T47D (cell line): Measurements from ENCODE around the gene ZNF519.
"Not testable (repeated sequence)": the region's sequence is repeated elsewhere in the genome, so short reads cannot be mapped to it uniquely, and the experiment has no call there.

Experiments used
- DNase-seq, 2 experiments: peaks; one replicate each; pipeline versions ENCODE4 v3.0.0 to v3.0.0-alpha.2; 2011 to 2012; ENCODE audit warnings: low read depth in 1 of 2, low spot score in 1 of 2
- JUND ChIP-seq: IDR thresholded peaks from 2 replicates; pipeline ENCODE4 v1.6.1; 2012; ENCODE audit warnings: low read depth
- in situ Hi-C: cut with HindIII; loops from 2 replicates; pipeline ENCODE4 v1.10.0; 2016; ENCODE audit warnings: low sequenced_read_pairs, low pct_unique_long_range_greater_than_20kb

ZNF519 gene

DNA sequence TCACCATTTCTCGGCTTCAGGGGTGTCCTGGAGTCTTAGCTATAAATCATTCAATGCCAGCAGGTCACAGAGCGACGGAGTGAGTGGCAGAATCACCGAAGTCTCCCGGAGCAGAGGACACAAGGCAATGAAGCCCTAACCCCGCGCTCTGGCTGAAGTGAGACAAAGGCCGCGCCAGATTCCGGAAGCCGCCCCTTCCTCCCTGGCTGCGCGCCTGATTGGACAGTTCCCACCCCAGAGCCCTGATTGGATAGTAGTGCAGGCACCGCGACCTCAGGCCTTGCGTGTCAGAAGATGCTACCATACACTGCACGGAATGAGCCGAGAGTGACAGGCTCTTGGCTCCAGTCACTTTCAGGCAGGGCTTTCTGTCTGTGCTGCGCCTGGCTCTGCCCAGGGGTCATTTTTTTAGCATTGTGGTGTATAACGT is at the start of gene ZNF519:
Gene ZNF519, minus strand, starts transcription at position 165 of the 430 bp plus-strand sequence. Its CDS starts 158 bp downstream, at position 7.
- in situ Hi-C loops = not testable (repeated sequence)
- DNase-seq = peak; percentile 77 to 96

DNA sequence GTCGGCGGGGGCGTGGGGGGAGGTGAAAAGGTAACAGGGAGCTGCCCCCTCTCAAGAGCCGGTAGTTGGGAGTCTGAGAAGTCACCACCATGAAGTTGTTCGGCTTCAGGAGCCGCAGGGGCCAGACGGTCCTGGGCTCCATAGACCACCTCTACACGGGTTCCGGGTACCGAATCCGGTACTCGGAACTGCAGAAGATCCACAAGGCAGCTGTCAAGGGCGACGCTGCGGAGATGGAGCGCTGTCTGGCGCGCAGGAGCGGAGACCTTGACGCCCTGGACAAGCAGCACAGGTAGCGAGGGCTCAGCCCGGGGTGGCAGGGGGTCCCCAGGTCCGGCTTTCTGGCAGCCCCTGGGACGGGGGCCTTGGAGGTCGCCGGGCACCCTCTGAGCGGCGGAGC is 47.1 kb upstream of the ZNF519 start:
- in situ Hi-C loops = no loop called here
- TF ChIP-seq JUND = no peak
- DNase-seq = peak in 1 of 2 experiments; percentile 9

DNA sequence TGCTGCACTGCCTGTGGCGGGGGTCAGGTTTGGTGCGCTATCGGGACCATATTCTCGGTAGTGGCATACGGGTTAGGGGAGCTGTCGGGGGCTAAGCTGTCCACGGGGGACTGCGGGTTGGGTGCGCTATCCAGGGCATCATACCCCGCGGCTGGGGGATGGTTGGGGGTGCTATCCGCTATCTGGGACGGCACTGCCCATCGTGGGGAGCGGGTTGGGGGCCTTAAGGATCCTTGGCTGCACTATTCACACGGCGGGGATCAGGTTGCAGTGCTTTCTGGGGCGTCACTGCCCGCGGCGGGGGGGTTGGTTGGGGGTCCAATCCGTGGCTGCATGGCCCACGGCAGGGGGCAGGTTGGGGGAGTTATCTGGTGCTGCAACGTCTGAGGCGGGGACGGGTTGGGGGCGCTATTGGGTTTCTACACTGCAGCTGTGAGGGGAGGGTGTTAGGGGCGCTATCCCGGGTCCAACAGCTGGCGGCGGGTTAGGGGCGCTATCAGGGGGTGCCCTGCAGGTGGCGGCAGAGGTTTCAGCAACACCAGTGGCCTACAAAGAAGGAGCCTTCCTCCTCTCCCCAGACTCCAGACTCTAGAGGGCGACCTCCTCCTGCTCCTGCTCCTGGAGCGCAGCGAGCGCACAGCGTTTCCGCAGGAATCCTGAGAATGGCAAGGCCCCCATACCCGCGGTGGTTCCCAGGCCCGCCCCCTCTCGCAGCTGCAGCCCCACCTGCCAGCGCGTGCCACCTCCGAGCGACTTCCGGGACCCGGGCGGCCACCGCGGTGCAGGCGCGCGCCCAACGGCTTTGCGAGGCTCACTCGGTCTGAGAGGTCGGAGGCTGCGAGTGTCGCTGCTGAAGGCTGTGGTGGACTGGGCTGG is 46.3 kb upstream of the ZNF519 start:
- in situ Hi-C loops = not testable (repeated sequence)
- peak; percentile 69 to 94 for DNase-seq

GRCh38 chr18:14177540-14178320 is 45.5 kb upstream of the ZNF519 start:
- DNase-seq, in situ Hi-C loops: not testable (repeated sequence)

DNA sequence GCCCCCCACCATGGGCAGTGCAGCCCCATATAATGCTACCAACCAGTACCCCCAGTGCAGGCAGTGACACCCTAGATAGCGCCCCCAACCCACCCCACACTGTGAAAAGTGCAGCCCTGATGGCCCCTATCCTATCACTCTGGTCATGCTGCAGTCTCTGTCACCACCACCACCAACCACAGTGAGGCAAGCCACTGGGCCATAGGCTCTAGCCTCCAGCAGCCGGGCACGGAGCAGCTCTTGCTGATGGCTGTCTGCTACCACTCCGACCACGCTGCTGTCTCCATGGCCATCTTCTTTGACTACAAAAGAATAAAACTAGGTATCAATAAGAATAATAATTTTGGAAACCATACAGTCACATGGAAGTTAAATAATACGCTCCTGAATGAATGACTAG is 43.2 kb upstream of the ZNF519 start:
- in situ Hi-C loops, DNase-seq: not testable (repeated sequence)

GRCh38 chr18:14174706-14175085 is 42.5 kb upstream of the ZNF519 start:
- in situ Hi-C loops = no loop called here
- DNase-seq = no peak
- TF ChIP-seq JUND = no peak

- in situ Hi-C loops = not testable (repeated sequence)
These were observed 41.9 kb upstream of the ZNF519 start for GRCh38 chr18:14174002-14174705.

DNA sequence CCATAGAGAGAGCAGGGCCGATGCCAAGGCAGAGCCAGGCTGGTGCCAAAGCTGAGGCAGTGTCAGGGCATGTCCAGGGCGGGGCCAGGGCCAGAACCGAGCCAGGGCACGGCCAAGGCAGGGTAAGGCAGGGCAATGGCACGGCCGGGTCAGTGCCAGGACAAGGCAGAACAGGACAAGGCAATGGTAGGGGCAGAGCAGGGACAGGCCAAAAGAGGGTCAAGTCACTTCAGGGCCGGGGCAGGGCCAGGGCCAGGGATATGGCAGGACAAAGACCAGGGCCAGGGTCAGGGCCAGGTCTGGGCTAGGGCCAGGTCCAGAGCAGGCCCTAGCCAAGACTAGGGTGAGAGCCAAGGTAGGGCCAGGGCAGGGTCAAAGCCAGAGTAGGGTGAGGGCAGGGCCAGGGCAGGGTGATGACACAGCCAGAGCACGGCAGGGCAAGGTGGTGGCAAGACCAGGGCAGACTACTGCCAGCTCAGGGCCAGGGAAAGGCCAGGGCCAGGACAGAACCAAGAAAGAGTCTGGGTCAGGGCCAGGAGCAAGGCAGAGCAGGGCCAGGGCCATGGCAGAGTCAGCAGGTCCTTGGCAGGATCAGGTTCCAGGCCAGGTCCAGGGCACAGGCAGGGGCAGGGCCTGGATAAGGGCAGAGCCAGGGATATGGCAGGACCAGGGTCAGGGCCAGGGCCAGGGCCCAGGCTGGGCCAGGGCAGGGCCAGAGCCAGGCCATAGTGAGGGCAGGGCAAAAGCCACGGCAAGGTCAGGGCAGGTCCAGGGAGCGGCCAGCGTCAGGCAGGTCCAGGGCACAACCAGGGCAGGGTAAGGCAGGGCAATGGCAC is 41.1 kb upstream of the ZNF519 start:
- in situ Hi-C loops, DNase-seq: not testable (repeated sequence)

More at GRCh38 chr18:14174002-14174705, 41.9 kb upstream of the ZNF519 start:
- DNase-seq = not testable (repeated sequence)

GRCh38 chr18:14172142-14173115 is 40.2 kb upstream of the ZNF519 start:
- DNase-seq, in situ Hi-C loops: not testable (repeated sequence)

GRCh38 chr18:14171301-14172141 is 39.3 kb upstream of the ZNF519 start:
- DNase-seq, in situ Hi-C loops: not testable (repeated sequence)

- in situ Hi-C loops, DNase-seq: not testable (repeated sequence)
These were observed 38.3 kb upstream of the ZNF519 start for GRCh38 chr18:14170367-14171036.

DNA sequence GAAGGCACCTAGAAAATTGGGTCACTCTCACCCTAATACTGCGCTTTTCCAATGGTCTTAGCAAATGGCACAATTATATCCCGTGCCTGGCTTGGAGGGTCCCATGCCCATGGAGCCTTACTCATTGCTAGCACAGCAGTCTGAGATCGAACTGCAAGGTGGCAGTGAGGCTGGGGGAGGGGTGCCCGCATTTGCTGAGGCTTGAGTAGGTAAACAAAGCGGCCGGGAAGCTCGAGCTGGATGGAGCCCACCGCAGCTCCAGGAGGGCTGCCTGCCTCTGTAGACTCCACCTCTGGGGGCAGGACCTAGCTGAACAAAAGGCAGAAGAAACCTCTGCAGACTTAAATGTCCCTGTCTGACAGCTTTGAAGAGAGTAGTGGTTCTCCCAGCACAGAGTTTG is 30.7 kb upstream of the ZNF519 start:
- DNase-seq, in situ Hi-C loops: not testable (repeated sequence)

DNA sequence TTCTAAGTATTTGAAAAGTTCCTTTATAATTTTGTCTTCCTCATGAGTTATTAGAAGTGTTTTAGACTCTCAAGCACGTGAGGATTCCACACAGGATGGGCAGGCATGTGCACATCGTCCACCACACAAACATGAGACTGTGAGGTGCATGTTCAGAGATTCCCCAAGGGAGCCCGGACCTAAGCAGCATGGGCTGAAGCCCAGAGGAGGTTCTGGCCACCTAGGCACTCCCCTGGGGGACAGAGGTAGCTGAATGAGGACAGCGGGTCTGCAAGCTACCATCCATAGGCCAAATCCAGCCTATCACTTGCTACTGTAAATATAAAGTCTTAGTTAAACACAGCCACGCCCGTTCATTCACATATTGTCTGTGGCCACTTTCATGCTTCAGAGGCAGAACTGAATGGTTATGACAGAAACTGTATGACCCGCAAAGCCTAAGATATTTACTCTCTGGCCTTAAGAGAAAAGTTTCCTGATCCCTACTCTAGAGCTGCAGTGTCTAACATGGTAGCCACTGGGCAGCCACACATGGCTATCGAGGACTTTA is 19.4 kb upstream of the ZNF519 start:
- DNase-seq, in situ Hi-C loops: not testable (repeated sequence)

DNA sequence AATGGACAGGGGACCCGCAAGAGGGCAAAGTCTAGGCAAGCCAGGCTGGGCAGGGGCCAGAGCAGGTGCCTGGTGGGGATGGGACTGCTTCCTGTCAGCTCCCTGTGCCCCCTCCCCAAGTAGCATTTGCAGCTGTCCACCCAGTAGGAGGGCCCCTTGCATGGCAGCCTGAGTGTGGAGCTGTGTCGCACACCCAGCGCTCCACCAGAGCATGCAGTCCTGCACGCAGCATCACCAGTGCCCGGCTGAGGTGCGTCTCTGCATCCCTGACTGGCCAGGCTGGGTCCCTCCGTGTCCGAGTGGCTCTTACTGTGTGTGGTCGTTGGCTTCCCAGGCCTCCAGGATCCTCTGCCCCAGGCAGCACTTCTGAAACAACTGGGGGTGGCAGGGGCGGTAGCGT is 18.5 kb upstream of the ZNF519 start:
- not testable (repeated sequence) for DNase-seq

More for the DNA sequence above, 18.5 kb upstream of the ZNF519 start:
- in situ Hi-C loops = not testable (repeated sequence)
